ENCODE measurements around the gene TMEM156. TPM values are rescaled to one million over a fixed set of nuclear protein-coding genes. Genes with fewer than 3 reads are reported as not detected.
A peak's percentile ranks its signal among the peaks of the same experiment; 100 is the strongest.

The TMEM156 gene
- total RNA-seq, 3 donors from 2014 or later, result 0.32 to 7.5 (median 1.0) TPM

- DNase-seq (ENCODE audit: low spot score in 2 of 2), result no peak
- Histone ChIP-seq H3K4me1 (no peaks in the 10 kb centered on the region), H3K9me3 (no peaks in the 10 kb centered on the region), H3K27ac (no peak overlapping the region), H3K27me3 (no peaks in the 10 kb centered on the region), H3K4me3 (no peak overlapping the region), H3K36me3 (no peaks in the 10 kb centered on the region)
- intact Hi-C loops (cut with DNase I; ENCODE audit: low total_unique reads), result no loop called here
- TF ChIP-seq POLR2A (IDR thresholded peaks at IDR 0.05) (no peak), POLR2AphosphoS5 (IDR thresholded peaks at IDR 0.05) (no peak), CTCF (IDR thresholded peaks at IDR 0.05) (no peak)
These were observed 16.1 kb upstream of the TMEM156 start for GRCh38 chr4:39048311-39048710.

- intact Hi-C loops (cut with DNase I; ENCODE audit: low total_unique reads), result no loop called here
- Histone ChIP-seq H3K27ac (no peak overlapping the region), H3K36me3 (no peaks in the 10 kb centered on the region), H3K27me3 (no peaks in the 10 kb centered on the region), H3K4me3 (no peak overlapping the region), H3K4me1 (no peaks in the 10 kb centered on the region), H3K9me3 (no peaks in the 10 kb centered on the region)
- TF ChIP-seq POLR2AphosphoS5 (IDR thresholded peaks at IDR 0.05) (no peak), CTCF (IDR thresholded peaks at IDR 0.05) (no peak), POLR2A (IDR thresholded peaks at IDR 0.05) (no peak)
- DNase-seq (ENCODE audit: low spot score in 2 of 2), result no peak
These were observed 15.5 kb upstream of the TMEM156 start for GRCh38 chr4:39047681-39048080.

- TF ChIP-seq POLR2A (IDR thresholded peaks at IDR 0.05), result no peak
- no peak for TF ChIP-seq POLR2AphosphoS5 (IDR thresholded peaks at IDR 0.05)
- no peak for TF ChIP-seq CTCF (IDR thresholded peaks at IDR 0.05)
- Histone ChIP-seq H3K4me1 (no peaks in the 10 kb centered on the region), H3K36me3 (no peaks in the 10 kb centered on the region), H3K27me3 (no peaks in the 10 kb centered on the region), H3K9me3 (no peaks in the 10 kb centered on the region), H3K4me3 (peak overlapping the region in 2 of 3 donors; percentile 91 to 93), H3K27ac (no peak overlapping the region)
- intact Hi-C loops (cut with DNase I; ENCODE audit: low total_unique reads), result no loop called here
- no peak for DNase-seq (ENCODE audit: low spot score in 2 of 2)
These were observed 14.0 kb upstream of the TMEM156 start for GRCh38 chr4:39046249-39046648.

- H3K36me3 ChIP-seq, result no peaks in the 10 kb centered on the region
- H3K9me3 ChIP-seq, result no peaks in the 10 kb centered on the region
- H3K27me3 ChIP-seq, result no peaks in the 10 kb centered on the region
- intact Hi-C loops (cut with DNase I; ENCODE audit: low total_unique reads), result no loop called here
- peak overlapping the region; percentile 93 to 99 for H3K27ac ChIP-seq
- H3K4me3 ChIP-seq, result peak overlapping the region; percentile 75 to 93 (median 91)
- TF ChIP-seq POLR2A (IDR thresholded peaks at IDR 0.05) (no peak), CTCF (IDR thresholded peaks at IDR 0.05) (no peak), POLR2AphosphoS5 (IDR thresholded peaks at IDR 0.05) (no peak)
- no peak for DNase-seq (ENCODE audit: low spot score in 2 of 2)
- no peaks in the 10 kb centered on the region for H3K4me1 ChIP-seq
These were observed 13.6 kb upstream of the TMEM156 start for GRCh38 chr4:39045827-39046221.

- intact Hi-C loops (cut with DNase I; ENCODE audit: low total_unique reads), result no loop called here
- Histone ChIP-seq H3K4me3 (peak overlapping the region; percentile 75 to 93 (median 91)), H3K36me3 (no peaks in the 10 kb centered on the region), H3K4me1 (no peaks in the 10 kb centered on the region), H3K9me3 (no peaks in the 10 kb centered on the region), H3K27ac (peak overlapping the region; percentile 93 to 99), H3K27me3 (no peaks in the 10 kb centered on the region)
- TF ChIP-seq POLR2AphosphoS5 (IDR thresholded peaks at IDR 0.05) (no peak), CTCF (IDR thresholded peaks at IDR 0.05) (no peak), POLR2A (IDR thresholded peaks at IDR 0.05) (no peak)
- no peak for DNase-seq (ENCODE audit: low spot score in 2 of 2)
These were observed 13.0 kb upstream of the TMEM156 start for GRCh38 chr4:39044956-39045826.

Measured in breast epithelium (tissue), 4 donors.